NCI-H146 (cell line): Measurements from ENCODE around the gene FADS1.
A peak's percentile ranks its signal among the peaks of the same experiment; 100 is the strongest.

Experiments used
- DNase-seq: peaks from one replicate; lab custom pipeline; 2025; lab: John Stamatoyannopoulos, UW

The FADS1 gene

DNA sequence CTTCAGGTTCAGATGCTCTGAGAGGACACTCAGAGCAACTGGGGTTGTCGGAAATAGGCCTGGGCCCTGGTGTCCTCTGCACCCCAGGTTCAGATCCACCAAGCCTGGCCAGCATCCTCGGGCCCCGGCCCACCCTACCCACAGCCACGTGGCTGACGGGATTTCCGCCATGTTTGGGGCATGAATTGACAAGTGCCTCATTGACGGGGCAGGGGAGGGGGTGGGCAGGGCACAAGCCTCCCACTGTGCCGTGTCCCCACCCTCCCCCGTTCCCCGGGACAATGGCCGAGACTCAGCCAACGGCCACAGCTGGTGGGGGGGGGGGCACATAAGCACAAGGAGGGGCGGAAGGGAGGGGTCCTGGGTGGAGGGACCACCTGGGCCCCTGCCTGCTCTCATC is 55.9 kb downstream of the FADS1 start:
- no peak for DNase-seq

DNA sequence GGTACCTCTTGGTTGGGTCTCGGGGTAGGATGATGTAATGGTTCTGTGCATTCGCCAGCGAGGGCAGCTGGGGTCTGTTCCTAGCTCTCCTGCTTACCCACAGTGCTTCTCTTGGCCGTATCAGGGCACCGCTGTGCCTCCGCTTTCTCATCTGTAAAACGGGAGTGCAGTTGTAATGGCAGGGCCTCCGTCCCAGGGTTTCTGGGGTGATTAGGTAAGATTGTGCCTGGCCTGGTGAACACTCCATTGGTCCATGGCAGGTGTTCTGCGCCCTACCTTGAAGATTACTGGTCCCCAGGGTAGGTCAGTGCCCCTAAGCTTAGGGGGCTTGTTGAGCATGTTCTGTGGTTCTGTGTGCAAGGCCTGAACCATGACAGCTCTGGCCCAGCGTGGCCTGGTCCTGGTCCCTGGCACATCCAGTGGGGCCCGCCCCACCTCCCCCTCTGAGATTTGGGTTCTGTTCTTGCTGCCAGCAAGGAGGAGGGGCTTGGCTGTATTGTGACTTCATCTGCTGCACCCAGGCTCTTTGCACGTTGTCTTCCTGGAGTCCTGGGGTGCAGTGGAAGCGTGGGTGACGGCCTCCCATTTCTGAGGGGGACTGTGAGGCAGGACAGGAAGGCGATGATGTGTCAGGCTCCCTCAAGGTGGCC is 59.5 kb downstream of the FADS1 start:
- no peak for DNase-seq

DNA sequence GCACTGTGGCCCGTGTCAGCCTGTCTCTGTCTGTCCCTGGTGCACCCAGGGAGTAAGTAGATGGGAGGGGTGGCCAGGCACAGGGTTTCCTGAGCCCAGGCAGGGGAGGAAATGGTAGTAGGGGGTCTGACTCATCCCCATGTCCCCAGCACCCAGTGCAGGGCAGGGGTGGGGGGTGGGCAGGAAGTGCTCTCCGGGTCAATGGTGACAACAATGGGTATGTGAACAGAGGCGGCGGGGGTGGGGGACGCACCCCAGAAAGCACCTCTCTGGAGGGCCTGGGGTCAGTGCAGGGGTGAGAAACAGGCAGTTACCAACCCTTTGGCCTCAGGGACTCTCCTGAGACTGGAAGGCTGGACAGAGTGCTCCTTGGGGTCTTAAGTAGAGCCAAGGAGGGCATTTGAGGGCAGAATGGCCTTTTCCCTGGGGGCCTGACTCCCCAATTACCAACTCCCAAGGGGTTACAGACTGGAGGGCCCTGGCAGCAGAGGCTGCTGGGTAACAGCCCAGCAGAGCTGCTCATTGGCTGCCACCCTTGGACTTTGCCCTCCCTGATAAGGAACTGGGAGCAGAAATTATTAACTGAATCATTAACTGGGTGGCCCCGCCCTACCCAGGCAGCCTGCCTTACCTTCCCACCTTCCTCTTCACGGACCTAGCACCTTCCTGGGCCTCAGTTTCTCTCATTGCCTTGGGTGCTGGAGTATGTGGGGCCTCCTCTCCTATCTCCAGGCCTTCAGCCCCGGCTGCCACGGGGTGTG is 60.2 kb downstream of the FADS1 start:
- DNase-seq: no peak

DNA sequence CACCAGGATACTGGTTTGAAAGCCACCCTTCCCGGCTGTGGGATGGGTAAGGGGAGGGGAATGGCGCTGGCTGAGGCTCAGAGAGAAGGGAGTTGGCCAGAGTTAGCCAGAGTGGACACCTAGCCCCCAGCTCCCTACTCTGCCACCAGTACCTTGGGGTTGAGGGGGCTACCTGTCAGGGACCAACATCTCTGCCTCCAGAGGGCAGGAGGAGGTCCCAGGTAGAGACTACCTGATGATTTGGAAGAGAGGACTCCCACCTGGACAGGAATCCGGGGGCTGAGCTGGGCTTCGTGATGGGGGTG is 60.7 kb downstream of the FADS1 start:
- no peak for DNase-seq

DNA sequence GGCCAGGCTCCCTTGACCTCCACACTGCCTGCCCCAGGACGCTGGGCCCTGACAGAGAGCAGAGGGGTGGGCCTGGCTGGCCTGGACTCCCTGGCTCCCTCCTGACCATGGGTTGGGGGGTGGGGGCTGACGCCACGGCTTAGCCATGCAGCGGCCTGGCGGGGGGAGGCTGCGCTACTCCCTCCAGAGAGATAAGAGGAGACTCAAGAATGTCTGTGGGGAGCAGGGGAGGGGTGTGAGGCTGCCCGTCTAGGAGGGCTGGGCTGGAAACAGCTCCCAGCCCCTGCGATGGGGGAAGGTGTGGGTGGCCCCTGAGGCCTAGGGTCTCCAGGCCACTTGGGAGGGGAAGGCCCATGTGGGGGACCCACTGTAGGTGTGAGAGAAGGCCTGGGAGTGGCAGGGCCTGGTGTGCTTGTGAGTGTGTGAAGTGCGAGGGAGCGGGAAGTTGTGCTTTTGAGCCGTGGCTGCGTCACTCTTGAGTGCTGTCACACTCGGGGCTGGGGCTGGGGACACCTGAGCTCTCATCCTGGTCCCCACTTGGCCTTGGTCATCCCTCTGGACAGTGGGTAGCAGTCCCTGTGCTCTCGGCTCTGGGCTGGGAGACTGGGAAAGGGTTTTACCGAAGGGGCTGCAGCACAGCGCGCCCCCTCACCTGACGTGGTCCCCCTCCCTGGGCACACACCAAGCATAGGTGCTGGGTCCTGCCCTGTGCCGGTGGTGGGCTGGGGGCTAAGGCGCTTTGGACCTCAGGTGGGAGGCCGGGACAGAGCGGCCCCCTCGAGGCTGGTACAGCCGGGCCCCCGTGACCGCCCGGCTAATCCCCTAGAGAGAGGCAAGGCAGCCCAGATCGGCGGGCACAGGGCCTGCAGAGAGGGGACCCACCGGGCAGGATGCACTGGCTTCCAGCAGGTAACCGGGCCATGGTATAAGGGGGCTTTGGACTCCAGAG is 62.0 kb downstream of the FADS1 start:
- DNase-seq: no peak

DNA sequence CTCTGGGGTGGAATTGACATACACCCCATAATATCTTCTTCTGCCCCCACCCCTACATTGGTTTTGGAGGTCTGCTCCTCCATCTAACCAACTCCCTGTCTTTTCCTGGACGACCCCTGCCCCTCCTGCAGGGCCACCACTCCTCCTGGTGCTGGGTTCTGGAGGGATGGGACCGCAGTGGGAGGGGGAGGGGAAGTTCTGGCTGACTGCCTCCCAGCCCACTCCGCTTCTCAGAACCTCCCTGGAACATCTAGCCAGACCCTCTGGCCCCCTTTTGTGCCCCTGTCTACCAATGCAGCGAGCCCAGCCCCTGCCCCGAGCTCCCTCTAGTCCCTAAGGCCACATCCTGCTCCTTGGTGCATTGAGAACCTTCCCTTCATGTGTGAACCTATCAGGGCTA is 63.1 kb downstream of the FADS1 start:
- no peak for DNase-seq

DNA sequence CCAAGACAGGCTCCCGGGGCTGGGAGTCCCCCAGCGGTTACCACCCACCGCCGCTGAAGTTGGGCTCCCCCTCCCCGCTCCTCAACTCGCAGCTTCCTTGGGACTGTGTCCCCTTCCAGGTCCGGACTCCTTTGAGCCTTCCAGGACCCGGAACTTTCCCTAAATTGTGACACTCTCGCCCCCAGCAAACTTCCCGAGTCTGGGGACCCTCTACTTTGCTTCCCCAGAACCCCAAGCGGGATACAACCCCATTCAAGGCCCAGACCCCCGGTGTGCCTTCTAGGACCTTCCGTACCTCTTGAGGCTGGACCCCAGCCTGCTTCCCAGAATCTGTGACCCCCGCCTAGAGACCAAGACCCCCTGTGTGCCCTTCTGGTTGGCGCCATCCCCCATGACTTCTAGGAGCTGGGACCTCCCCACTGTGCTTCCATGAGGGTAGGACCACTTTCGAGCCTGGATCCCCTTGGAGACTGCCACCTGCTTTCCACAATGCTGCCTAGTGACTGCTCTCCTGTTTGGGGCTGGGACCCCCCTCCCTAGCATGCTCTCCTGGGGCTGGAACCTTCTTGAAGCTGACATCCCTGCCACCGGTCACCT is 63.8 kb downstream of the FADS1 start:
- no peak for DNase-seq

DNA sequence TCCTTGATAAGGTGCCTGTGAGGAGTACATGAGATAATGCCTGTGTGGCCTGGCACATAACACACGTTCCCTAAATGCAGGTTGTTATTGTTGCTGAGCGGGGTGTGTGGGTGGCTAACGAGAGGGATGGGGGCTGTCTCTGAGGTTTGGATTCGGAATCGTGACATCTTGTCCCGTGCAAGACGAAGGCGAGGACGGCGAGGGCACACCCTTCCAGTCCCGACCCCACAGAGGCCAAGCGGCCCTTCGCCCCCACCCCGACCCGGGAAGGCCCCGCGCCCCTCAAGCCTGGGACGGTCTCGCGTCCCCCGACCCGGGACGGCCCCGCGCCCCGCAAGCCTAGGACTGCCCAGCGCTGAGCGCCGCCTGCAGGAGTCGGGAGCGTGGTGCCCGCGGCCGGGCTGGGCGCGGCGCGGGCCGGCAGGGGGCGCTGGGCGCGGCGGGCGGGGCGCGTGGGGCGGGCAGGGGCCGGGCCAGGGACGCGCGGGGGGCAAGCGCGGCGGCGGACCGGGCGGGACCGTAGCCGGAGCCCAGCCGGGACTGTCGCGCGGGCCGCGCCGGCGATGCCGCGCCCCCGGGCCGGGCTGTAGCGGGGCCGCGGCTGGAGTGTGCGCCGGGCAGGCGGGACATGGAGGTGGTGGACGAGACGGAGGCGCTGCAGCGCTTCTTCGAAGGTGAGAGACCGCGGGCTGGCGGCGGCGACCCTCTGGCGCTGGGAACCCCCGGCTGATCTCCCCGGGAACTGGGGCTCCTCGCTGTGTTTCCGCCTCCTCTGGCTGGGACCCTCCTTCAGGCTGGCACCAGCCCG is 64.5 kb downstream of the FADS1 start, which contains the start of gene MYRF:
MYRF (plus strand) TSS at position 520 of the 808 bp plus-strand sequence; CDS start at position 629, 109 bp downstream.
- DNase-seq: peak; percentile 44

DNA sequence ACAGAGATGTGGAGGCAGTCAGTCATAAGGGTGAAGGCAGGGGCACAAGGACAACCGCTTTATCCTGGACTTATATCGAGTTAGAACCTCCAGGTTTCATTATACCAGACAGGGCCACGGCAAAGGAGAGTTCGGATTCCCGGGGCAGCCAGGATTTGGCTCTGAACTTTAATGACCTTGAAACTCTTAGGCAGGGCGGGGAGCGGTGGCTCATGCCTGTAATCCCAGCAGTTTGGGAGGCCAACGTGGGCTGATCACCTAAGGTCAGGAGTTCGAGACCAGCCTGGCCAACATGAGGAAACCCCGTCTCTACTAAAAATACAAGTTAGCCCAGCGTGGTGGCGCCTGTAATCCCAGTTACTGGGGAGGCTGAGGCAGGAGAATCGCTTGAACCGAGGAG is 65.4 kb downstream of the FADS1 start:
- no peak for DNase-seq

DNA sequence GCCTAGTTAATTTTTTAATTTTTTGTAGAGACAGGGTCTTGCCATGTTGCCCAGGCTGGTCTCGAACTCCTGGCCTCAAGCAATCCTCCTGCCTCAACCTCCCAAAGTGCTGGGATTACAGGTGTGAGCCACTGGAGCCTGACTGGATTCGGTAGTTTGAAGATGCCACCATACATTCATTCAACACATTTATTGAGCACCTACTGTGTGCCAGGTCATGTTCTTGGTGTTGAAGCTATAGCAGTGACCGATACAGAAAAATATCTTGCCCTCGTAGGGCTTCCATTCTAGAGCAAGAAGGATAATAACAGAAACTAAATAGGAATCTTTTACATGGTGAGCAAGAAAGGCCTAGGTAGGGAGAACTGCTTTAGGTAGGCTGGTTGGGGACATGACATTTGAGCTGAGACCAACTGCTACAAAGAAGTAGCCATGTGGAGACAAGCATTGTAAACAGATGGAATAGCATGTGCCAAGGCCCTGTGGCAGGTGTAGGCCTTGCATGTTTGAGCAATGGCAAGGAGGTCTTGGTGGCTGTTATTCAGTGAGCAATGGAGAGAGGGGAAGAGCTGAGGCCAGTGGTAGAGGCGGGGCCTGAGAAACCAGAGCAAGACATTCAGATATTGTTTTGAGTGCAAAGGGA is 66.1 kb downstream of the FADS1 start:
- DNase-seq: no peak
